ENCODE measurements around the gene WDR81.
"Not testable (repeated sequence)": the region's sequence is repeated elsewhere in the genome, so short reads cannot be mapped to it uniquely, and the experiment has no call there.

WDR81 gene

GRCh38 chr17:1724351-1724868, at the start of gene WDR81:
Gene WDR81, plus strand, starts transcription at chr17:1724704. Its CDS starts 256 bp downstream, at chr17:1724960.
- no peak for DNase-seq (ENCODE audit: low read depth, low spot score)

DNA sequence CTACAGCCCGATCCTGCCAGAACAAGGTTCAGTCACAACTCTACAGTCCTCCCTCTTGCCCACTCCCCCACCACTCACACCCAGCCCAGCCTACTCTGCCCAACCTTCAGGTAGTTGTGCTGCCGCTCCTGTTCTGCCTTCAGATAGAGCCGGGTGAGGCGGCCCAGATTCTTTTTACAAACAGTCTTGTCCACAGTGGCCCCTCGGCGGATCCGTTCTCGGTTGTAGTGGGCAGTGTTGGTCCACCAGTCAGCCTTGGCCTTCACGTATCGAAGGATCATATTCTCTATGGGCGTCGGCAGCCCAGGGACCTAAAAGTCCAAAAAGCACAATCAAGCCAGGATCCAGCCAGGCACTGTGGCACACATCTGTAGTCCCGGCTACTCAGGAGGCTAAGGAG, 48.1 kb upstream of the WDR81 start:
- DNase-seq (ENCODE audit: low read depth, low spot score): no peak

DNA sequence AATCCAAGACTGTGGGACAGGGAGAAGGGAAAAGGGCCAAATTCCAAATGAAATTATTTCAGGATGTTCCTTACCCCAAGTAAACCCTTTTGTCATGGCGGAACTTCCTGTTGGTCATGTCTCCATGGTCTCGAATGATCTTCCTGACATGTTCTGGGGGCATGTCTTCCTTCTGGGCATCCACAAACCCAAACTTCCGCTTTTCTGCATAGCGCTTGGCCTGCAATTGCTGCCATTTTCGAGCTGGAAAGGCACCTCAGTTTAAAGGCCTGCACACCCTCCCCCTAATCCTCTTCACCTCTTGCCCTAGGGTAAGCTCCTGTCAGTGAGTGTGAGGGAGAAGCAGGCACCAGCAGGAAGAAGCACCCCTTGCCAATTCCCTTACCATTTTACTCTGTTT, 41.0 kb upstream of the WDR81 start:
- DNase-seq (ENCODE audit: low read depth, low spot score): no peak

GRCh38 chr17:1684378-1685189, 39.9 kb upstream of the WDR81 start, which contains the start of gene PRPF8:
Gene PRPF8, minus strand, starts transcription at chr17:1684867. Its CDS starts 296 bp downstream, at chr17:1684571.
- DNase-seq (ENCODE audit: low read depth, low spot score): peak; percentile 93

GRCh38 chr17:1686086-1686485, 38.4 kb upstream of the WDR81 start:
- no peak for DNase-seq (ENCODE audit: low read depth, low spot score)

DNA sequence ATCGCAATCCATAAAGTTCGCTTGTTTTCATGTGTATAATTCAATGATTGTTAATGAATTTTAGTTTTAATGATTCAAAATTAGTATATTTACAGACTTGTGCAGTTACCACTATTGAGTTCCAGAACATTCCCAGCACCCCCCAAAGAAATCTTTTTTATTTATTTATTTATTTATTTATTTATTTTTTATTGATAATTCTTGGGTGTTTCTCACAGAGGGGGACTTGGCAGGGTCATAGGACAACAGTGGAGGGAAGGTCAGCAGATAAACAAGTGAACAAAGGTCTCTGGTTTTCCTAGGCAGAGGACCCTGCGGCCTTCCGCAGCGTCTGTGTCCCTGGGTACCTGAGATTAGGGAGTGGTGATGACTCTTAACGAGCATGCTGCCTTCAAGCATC, 36.1 kb upstream of the WDR81 start:
- not testable (repeated sequence) for DNase-seq (ENCODE audit: low read depth, low spot score)

DNA sequence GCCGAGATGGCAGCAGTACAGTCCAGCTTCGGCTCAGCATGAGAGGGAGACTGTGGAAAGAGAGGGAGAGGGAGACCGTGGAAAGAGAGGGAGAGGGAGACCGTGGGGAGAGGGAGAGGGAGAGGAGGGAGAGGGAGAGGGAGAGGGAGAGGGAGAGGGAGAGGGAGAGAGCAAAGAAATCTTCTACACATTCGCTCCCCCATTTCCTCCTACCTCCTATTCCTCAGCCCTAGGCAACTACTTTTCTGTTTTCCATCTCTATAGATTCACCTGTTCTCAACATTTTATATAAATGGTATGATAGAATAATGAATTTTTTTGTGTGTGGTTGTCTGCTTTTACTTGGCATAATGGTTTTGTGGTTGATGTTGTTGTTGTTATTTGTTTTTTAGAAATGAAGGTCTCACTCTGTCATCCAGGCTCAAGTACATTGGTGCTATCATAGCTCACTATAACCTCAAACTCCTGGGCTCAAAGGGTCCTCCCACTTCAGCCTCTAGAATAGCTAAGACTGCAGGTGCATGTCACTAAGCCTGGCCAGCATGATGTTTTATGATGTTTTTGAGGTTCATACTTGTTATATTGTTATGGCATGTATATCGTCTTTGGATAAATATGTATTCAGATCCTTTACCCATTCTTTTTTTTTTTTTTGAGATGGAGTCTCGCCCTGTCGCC, 33.8 kb upstream of the WDR81 start:
- DNase-seq (ENCODE audit: low read depth, low spot score): no peak

DNA sequence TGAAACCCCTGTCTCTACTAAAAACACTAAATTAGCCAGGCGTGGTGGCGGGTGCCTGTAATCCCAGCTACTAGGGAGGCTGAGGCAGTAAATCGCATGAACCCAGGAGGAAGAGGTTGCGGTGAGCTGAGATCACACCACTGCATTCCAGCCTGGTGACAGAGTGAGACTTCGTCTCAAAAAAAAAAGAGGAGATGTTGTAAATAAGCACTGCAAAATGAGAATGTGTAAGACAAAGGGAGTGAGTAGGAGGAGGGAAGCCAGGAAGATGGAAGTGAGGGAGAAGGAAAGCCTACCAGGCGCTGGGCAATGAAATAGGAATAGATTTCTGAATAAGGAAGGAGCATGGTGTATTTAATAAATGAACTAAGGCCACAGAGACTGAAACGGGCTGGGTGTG, 31.2 kb upstream of the WDR81 start:
- no peak for DNase-seq (ENCODE audit: low read depth, low spot score)

DNA sequence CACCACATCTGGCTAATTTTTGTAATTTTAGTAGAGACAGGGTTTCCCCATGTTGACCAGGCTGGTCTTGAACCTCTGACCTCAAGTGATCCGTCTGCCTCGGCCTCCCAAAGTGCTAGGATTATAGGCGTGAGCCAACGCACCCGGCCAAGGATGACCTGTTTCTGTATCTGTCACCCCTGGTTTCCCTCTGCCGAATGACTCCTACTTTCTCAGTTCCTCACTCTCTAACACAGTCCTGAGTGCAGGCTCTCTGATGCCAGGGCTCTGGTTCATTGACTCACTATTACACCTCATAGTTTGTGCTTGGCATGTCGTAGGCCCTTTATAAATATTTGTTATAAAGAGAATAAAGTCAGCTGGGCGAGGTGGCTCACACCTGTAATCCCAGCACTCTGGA, 29.1 kb upstream of the WDR81 start:
- DNase-seq (ENCODE audit: low read depth, low spot score): no peak

- no peak for DNase-seq (ENCODE audit: low read depth, low spot score)
These were observed 26.8 kb upstream of the WDR81 start for GRCh38 chr17:1697681-1698080.

GRCh38 chr17:1699891-1700290, 24.6 kb upstream of the WDR81 start:
- not testable (repeated sequence) for DNase-seq (ENCODE audit: low read depth, low spot score)

DNA sequence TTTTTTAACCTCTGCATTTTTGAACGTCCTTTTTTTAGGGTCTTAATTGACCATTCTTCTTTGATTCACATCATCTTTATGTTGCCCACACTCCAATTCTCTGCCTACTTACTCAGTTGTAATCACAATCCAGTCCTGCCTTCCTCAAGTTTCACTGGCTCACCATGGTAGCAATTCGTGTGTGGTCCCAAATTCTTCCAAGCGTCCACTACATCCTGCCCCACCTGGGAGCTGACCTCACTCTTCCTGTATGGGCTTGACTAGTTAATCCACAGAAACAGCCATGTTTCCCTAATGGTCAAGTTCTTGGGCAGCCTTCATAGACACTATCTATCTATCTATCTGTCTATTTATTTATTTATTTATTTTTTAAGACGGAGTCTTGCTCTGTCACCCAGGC, 21.4 kb upstream of the WDR81 start:
- no peak for DNase-seq (ENCODE audit: low read depth, low spot score)

- no peak for DNase-seq (ENCODE audit: low read depth, low spot score)
These were observed 19.5 kb upstream of the WDR81 start for GRCh38 chr17:1705004-1705403.

GRCh38 chr17:1707107-1707506, 17.4 kb upstream of the WDR81 start:
- DNase-seq (ENCODE audit: low read depth, low spot score): no peak

- DNase-seq (ENCODE audit: low read depth, low spot score): not testable (repeated sequence)
These were observed 15.6 kb upstream of the WDR81 start for GRCh38 chr17:1708791-1709346.

DNA sequence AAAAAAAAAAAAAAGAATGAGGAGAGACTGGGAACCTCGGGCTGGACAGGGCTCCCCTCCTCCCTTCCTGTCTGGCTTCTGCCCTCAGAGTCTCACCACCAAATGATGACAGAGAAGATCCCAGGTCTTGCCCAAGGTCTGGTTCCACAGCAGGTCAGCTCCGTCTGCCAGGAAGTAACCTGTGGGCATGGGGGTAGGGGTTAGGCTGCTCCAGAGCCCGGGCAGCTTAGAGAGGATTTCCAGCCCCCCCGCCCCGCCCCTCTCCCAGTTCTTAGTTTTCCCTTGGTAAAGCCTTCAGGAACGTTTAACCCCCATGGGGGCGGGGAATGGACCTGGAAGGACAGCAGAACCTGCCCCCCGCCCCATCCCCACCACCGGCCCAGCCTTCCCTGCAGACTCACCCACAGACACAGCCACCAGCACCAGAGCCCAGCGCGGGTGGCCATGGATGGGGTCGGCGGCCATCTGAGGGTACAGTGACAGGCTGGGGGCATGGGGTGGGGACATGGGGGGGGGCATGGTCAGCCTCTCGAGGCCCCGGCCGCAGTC, 15.0 kb upstream of the WDR81 start:
- no peak for DNase-seq (ENCODE audit: low read depth, low spot score)

DNA sequence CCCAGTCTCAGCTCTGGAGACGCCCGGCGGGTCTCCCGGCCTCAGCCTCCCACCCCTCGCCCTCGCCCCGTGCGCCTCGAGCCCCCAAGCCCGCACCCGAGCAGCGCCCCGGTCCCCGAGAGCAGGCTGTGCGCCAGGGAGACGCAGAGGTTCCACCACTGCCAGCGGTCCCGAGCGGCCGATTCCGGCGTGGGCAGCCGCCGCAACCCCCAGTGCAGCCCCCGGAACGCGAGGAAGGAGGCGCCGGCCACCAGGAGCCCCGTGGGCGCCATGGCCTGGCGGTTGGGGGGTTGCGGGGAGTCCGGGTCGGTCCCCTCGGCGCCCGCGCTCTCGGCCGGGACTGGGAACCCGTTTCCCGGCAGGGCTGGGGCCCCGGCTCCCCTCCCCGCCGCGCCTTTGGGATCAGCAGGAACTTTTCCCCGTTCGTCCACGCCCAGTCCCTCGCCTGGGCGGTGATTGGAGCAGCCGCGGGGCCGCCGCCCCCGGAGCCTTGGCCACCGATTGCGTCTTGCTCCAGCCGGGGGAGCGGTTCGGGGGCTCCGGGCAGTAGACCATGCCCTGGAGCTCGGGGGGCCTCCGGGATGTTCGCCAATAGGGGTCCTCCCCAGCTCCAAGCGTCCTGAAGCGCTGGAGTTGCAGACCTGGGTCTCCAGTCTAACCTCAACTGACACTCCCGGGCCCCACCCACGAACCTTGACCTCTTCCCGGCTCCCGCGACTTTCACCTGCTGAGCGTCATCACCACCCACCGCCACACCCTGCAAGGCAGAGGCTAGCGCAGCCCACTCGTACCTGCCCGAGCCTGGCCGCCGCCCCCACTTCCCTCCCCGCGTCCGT, 14.3 kb upstream of the WDR81 start, which contains the start of gene TLCD2:
TLCD2 (minus strand) TSS at position 407 of the 836 bp plus-strand sequence; CDS start at position 272, 135 bp downstream.
- no peak for DNase-seq (ENCODE audit: low read depth, low spot score)

- no peak for DNase-seq (ENCODE audit: low read depth, low spot score)
These were observed 13.5 kb upstream of the WDR81 start for GRCh38 chr17:1710807-1711553.

DNA sequence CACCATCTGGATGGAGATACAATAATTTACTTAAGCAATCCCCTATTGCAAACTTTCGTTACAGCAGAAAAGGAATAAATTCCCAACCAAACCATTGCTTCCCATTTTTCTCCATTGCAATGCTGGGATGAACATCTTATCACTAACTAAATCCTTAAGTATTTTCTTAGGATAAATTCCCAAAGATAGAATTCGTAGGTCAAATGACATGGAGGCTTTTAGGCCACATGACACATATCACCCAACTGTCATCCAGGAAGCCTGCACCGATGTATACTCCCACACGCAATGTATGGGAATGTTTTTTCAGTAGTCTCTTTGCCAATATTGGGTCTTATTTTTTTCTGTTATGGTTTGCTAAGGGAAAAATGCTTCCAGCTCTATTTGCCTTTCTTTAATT, 12.7 kb upstream of the WDR81 start:
- DNase-seq (ENCODE audit: low read depth, low spot score): no peak

GRCh38 chr17:1712271-1712670, 12.2 kb upstream of the WDR81 start:
- DNase-seq (ENCODE audit: low read depth, low spot score): no peak
